GM19193 (cell line): ENCODE measurements around the gene SSUH2.

Source experiments
- POLR2A ChIP-seq: IDR thresholded peaks from 4 replicates; pipeline ENCODE4 v1.6.1; 2011; ENCODE audit not compliant: insufficient read depth, insufficient read length; ENCODE audit errors: extremely low read depth

SSUH2 gene

DNA sequence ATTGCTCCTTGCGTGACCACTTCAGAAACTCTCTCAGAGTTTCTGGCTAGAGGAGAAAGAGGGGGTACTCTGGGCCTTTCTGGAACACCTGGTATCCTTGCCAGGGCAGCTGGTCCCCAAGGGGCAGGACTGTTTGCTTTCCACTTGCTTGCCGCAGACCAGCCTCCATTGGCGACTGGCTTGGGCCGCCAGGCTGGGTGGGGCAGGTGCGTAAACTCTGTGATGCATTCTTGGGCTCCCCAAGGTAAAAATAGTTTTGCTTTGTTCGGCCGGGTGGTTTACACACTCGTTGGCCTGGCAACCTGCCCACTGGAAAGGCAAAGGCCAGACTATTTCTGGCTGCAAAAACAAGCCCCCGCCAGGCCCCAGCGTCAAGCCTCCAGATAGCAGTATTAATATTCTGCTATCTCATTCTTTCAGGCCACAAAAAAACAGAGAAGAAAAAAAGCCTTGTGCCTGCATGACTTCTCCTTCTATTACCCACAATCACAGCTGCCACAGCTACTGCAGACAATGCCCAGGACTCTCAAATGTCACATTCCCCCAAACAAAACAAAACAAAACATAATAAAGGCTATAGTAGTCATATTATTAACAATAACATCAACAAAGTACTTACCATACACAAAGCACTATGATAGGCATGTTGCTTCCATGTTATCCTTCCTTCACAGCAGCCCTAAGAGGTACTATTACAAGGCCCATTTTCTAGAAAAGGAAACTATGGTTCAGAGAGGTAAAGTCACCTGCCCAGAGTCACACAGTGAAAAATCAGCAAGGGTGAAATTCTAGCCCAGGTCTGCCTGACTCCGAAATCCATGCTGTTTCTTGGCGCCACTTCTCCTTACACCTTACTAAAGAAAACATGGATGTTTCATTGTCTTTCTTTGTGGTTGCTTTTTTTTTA is 14.0 kb upstream of the SSUH2 start:
- TF ChIP-seq POLR2A, result no peak

- no peak for TF ChIP-seq POLR2A
These were observed 13.3 kb upstream of the SSUH2 start for GRCh38 chr3:8657804-8658305.

DNA sequence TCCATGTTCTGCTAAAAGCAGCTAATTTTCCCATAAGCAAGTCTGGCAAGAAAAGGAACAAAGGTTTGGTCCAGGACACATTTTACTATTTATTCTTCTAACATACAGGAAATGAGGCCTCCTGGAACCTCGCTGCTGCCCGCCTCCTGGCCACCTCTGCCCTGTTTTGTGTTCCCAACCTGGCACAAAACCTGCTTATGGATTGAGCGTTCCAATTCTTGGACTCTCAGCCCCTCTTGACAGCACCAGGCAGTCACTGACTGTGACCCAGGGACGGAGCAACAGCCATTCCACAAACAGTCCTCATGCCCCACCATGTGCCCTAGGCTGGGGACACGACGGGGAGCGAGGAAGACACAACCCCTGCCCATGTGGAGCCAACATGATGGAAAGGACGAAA is 11.6 kb upstream of the SSUH2 start:
- no peak for TF ChIP-seq POLR2A

DNA sequence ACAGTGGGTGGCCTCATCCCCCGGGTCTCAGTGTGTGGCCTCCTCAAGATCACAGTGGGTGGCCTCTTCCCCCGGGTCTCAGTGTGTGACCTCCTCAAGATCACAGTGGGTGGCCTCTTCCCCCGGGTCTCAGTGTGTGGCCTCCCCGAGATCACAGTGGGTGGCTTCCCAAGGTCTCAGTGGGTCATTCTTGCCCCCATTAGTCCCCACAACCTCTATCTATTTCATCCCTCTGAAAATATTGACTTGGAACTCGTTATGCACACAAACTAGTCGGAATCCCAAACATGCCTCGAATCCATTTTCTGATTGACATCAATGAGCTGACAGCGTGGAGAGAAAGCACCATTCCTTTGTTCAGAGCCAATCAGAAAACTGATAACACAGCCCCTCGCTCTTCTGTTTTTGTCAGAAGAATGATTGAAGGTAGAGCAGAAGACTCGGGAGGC is 10.8 kb upstream of the SSUH2 start:
- TF ChIP-seq POLR2A, result no peak

- no peak for TF ChIP-seq POLR2A
These were observed 9.3 kb upstream of the SSUH2 start for GRCh38 chr3:8653800-8654408.

DNA sequence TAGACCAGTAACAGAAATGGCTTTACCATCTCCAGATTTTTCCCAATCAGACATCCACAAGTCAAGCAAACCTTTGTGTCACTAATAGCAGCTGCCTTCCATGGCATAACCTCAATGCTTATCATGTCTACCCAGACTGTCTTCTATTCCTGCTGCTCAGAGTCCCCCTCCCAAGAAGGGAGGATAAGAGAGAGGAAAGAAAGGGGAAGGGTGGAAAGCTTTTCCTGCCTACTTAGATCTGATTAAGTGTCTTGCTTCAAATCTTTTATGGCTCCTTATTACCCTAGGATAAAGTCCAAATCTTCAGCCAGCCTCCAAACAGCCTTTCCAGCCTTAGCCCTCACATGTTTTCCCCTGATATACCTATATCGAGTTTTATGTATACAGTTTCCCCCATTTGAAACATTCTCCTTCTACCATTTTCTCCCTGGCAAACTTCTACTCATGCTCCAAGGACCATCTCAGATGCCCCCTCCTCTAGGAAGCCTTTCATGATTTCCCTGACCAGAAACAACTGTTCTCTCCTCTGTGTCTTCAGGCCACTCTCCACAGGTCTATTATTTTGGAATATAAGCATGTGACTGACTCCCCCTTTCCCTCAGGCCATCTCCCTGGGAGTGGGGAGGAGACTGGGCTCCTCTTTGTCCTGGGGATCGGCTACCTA is 7.9 kb upstream of the SSUH2 start:
- no peak for TF ChIP-seq POLR2A

GRCh38 chr3:8651418-8652323 is 7.1 kb upstream of the SSUH2 start:
- TF ChIP-seq POLR2A, result no peak

DNA sequence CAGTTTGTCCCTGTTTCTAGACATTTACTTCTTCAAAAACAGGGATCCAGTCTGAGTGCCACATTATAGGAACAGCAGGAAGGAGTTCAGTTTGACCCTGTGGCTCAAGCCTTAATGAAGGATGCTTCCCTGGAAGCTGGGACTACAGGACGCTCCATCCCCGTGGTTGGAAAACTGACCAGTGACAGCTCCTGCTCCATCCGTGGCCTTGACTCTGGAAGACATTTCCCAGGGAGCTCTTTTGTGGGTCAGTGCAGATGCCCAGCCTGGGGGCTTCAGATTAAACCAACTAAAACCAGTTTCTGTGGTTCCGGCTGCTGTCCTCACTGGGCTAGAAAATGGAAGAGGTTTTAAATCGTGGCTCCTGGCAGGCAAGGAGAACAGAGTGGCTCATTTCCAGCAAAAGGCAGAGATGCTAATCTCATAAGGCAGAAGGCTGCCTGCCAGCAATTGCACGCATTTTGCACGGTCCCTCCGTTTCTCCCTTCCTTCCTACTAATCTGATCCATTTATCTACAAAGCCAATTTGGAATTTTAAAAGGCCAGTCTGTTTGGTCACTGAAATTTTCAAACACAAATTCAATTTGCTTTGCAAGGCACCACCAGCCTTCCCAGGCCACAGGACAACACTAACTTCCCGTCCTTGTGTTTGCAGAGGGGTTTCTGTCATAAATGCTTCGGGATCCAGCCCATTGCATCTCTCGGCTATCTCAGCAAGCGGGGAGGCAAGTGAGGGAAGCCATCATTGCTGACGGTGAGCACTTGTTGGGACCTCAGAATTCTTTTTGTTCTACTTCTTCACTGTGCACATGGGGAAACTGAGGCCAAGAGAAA is 6.2 kb upstream of the SSUH2 start:
- no peak for TF ChIP-seq POLR2A

GRCh38 chr3:8649757-8650156 is 5.2 kb upstream of the SSUH2 start:
- TF ChIP-seq POLR2A, result no peak

DNA sequence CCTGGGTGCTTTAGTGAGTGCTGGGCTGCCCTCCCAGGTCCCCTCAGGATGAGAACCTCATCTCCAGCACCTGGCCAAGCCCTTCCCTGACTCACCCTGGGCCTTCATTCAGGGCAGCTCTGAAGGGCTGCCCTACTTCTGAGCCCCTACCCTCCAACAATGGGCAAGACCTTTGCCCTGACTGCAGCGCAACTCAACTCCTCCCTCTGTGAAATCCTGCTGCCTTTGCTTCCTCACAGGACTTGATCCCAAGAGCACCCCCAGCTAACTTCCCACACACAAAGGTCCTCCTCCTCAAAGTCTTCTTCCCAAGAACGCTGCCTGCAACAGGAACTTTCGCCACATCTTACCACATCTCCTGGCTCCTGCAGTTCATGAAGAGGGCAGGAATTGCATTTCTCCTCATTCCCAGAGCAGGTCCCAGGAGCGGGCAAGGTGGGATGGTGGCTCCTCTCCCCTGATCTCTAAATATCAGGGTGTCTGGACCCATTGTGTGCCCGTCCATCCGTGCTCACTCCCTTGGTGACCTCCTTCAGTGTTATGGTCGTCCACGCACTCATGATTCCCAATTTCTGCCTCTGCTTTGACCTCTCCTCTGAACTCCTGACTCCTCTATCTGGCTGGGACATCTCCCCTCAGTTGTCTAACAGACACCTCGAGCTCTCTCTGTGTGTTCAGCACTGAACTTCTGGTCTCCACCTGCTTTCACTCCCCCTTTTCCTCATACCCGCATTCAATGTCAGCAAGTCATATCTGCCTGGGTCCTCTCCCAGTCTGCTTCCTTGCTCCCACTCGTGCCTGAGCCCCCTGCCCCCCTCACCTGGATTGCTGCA is 4.5 kb upstream of the SSUH2 start:
- no peak for TF ChIP-seq POLR2A

- no peak for TF ChIP-seq POLR2A
These were observed 2.8 kb upstream of the SSUH2 start for GRCh38 chr3:8647137-8647985.
